Trophoblast cell (in vitro differentiated cells and primary cell): ENCODE results near the gene CCDC93.

ENCODE experiments used
- DNase-seq, 2 donors: peaks; one replicate each; pipeline ENCODE4 v3.0.0-alpha.2; 2016
- H2AFZ ChIP-seq: 2 replicates; pipeline ENCODE4 v1.6.1; 2013; ENCODE audit warnings: low read length, moderate library complexity, mild to moderate bottlenecking; ENCODE audit not compliant: insufficient read depth, poor library complexity
- H2AK5ac ChIP-seq: 2 replicates; pipeline ENCODE4 v1.6.1; 2013; ENCODE audit warnings: mild to moderate bottlenecking, low read length
- H2BK120ac ChIP-seq: 2 replicates; pipeline ENCODE4 v1.6.1; 2013; ENCODE audit warnings: low read length, mild to moderate bottlenecking, moderate library complexity; ENCODE audit not compliant: insufficient read depth, poor library complexity
- H2BK12ac ChIP-seq: 2 replicates; pipeline ENCODE4 v1.6.1; 2013; ENCODE audit warnings: mild to moderate bottlenecking, low read length, moderate library complexity
- H2BK5ac ChIP-seq: 2 replicates; pipeline ENCODE4 v1.6.1; 2013; ENCODE audit warnings: low read length, low read depth, moderate library complexity, mild to moderate bottlenecking; ENCODE audit not compliant: poor library complexity
- H3K14ac ChIP-seq: 2 replicates; pipeline ENCODE4 v1.6.1; 2013; ENCODE audit warnings: mild to moderate bottlenecking, low read length
- H3K18ac ChIP-seq: 2 replicates; pipeline ENCODE4 v1.6.1; 2013; ENCODE audit warnings: mild to moderate bottlenecking, low read length
- H3K23ac ChIP-seq: 2 replicates; pipeline ENCODE4 v1.6.1; 2013; ENCODE audit warnings: low read length
- H3K27ac ChIP-seq: 2 replicates; pipeline ENCODE4 v1.5.1; 2013; ENCODE audit warnings: low read depth, mild to moderate bottlenecking, inconsistent platforms, low read length, moderate library complexity
- H3K27me3 ChIP-seq: 2 replicates; pipeline ENCODE4 v1.6.1; 2013; ENCODE audit warnings: inconsistent platforms, mild to moderate bottlenecking, low read length, moderate library complexity; ENCODE audit not compliant: insufficient read depth
- H3K36me3 ChIP-seq, 2 experiments: 1 replicate in 1 of 2; 2 replicates in 1 of 2; pipeline ENCODE4 v1.6.1; 2013; ENCODE audit warnings: low read length in 2 of 2, mild to moderate bottlenecking in 2 of 2, moderate library complexity in 1 of 2; ENCODE audit not compliant: insufficient read depth in 2 of 2, control insufficient read depth in 1 of 2
- H3K4ac ChIP-seq: 2 replicates; pipeline ENCODE4 v1.6.1; 2013; ENCODE audit warnings: low read depth, mild to moderate bottlenecking, low read length, moderate library complexity
- H3K4me1 ChIP-seq, 2 experiments: 1 replicate in 1 of 2; 2 replicates in 1 of 2; pipeline ENCODE4 v1.6.1; 2013; ENCODE audit warnings: low read length in 2 of 2, mild to moderate bottlenecking in 2 of 2, moderate library complexity in 1 of 2; ENCODE audit not compliant: insufficient read depth in 2 of 2, control insufficient read depth in 1 of 2
- H3K4me2 ChIP-seq: 2 replicates; pipeline ENCODE4 v1.6.1; 2013; ENCODE audit warnings: inconsistent platforms, mild to moderate bottlenecking, low read length, moderate library complexity
- H3K4me3 ChIP-seq: 2 replicates; pipeline ENCODE4 v1.5.1; 2013; ENCODE audit warnings: mild to moderate bottlenecking, low read depth, low read length, inconsistent platforms
- H3K79me1 ChIP-seq: one replicate; pipeline ENCODE4 v1.6.1; 2013; ENCODE audit warnings: low read length
- H3K79me2 ChIP-seq: 2 replicates; pipeline ENCODE4 v1.6.1; 2013; ENCODE audit warnings: low read length, mild to moderate bottlenecking; ENCODE audit not compliant: control insufficient read depth, insufficient read depth, poor library complexity
- H3K9ac ChIP-seq: 2 replicates; pipeline ENCODE4 v1.6.1; 2013; ENCODE audit warnings: mild to moderate bottlenecking, low read length
- H3K9me3 ChIP-seq: 2 replicates; pipeline ENCODE4 v1.6.1; 2013; ENCODE audit warnings: low read depth, mild to moderate bottlenecking, control low read depth, inconsistent platforms, low read length; ENCODE audit not compliant: insufficient read depth
- H4K12ac ChIP-seq: 2 replicates; pipeline ENCODE4 v1.6.1; 2013; ENCODE audit warnings: low read depth, mild to moderate bottlenecking, low read length, moderate library complexity
- H4K8ac ChIP-seq: 2 replicates; pipeline ENCODE4 v1.6.1; 2013; ENCODE audit warnings: low read depth, mild to moderate bottlenecking, low read length, moderate library complexity
- H4K91ac ChIP-seq: one replicate; pipeline ENCODE4 v1.6.1; 2013; ENCODE audit warnings: low read depth, mild to moderate bottlenecking, low read length, moderate library complexity
- WGBS: extraction: QIAGEN DNeasy Blood & Tissue Kit; methylation state at CpG from one replicate; pipeline ENCODE4 v1.1.7; 2013; ENCODE audit warnings: missing lambda C conversion rate; ENCODE audit not compliant: insufficient read length, insufficient coverage; ENCODE audit errors: extremely low coverage; 5-methylcytosine and 5-hydroxymethylcytosine counted together

The CCDC93 gene

DNA sequence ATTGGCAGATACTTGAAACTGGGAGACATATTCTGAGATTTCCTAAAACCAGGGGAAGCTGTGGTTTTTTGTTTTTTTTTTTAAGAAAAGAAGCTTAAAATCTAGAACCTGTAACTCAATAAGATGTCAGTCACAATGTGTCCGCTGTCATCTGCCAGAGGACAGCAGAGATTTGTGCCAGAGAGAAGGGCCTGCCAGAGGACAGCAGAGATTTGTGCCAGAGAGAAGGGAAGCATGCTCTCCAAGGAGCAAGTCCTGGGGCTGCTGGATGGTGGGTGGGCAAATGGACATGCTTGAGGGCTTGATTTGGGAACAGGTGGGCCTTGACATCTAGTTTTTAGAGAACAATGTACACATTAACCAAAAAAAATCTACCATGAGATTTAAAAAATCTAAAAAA is 77.9 kb downstream of the CCDC93 start:
- H3K27me3 ChIP-seq, result no peaks in the 10 kb centered on the region
- no CpG with 5 or more reads among the region's 1 CpG for WGBS
- no peak overlapping the region for H3K9ac ChIP-seq
- no peak overlapping the region for H3K23ac ChIP-seq
- H3K4me1 ChIP-seq, result peaks cover 4% of the 10 kb centered on the region in 2 experiments
- no peak overlapping the region for H3K4me2 ChIP-seq
- no peak overlapping the region for H2BK12ac ChIP-seq
- H2BK120ac ChIP-seq, result no peak overlapping the region
- H4K91ac ChIP-seq, result no peak overlapping the region
- H3K18ac ChIP-seq, result no peak overlapping the region
- DNase-seq, result no peak
- H3K79me1 ChIP-seq, result no peaks in the 10 kb centered on the region
- H3K14ac ChIP-seq, result no peak overlapping the region
- H3K36me3 ChIP-seq, result peaks cover 32 to 63% of the 10 kb centered on the region in 2 experiments
- no peak overlapping the region for H2BK5ac ChIP-seq
- H4K12ac ChIP-seq, result no peak overlapping the region
- no peaks in the 10 kb centered on the region for H3K79me2 ChIP-seq
- H3K4ac ChIP-seq, result no peak overlapping the region
- peaks cover 2% of the 10 kb centered on the region for H3K9me3 ChIP-seq
- H2AK5ac ChIP-seq, result no peak overlapping the region
- no peak overlapping the region for H4K8ac ChIP-seq
- no peak overlapping the region for H2AFZ ChIP-seq
- H3K27ac ChIP-seq, result no peak overlapping the region
- no peak overlapping the region for H3K4me3 ChIP-seq

GRCh38 chr2:117935456-117935855 is 78.4 kb downstream of the CCDC93 start:
- Histone ChIP-seq H3K14ac (no peak overlapping the region), H3K27me3 (no peaks in the 10 kb centered on the region), H4K8ac (no peak overlapping the region), H3K9me3 (peaks cover 2% of the 10 kb centered on the region), H3K4ac (no peak overlapping the region), H4K91ac (no peak overlapping the region), H3K9ac (no peak overlapping the region), H3K23ac (no peak overlapping the region), H2BK120ac (no peak overlapping the region), H2AK5ac (no peak overlapping the region), H3K36me3 (peaks cover 27 to 63% of the 10 kb centered on the region in 2 experiments), H3K4me1 (peaks cover 4% of the 10 kb centered on the region in 2 experiments), H3K27ac (no peak overlapping the region), H2BK5ac (no peak overlapping the region), H2AFZ (no peak overlapping the region), H3K4me2 (no peak overlapping the region), H4K12ac (no peak overlapping the region), H2BK12ac (no peak overlapping the region), H3K18ac (no peak overlapping the region), H3K79me1 (no peaks in the 10 kb centered on the region), H3K79me2 (no peaks in the 10 kb centered on the region), H3K4me3 (no peak overlapping the region)
- WGBS, result no CpG with 5 or more reads among the region's 5 CpGs
- DNase-seq, result no peak

GRCh38 chr2:117933884-117934354 is 80.0 kb downstream of the CCDC93 start:
- no peak overlapping the region for H3K27ac ChIP-seq
- no peak overlapping the region for H3K4me3 ChIP-seq
- H3K36me3 ChIP-seq, result peaks cover 26 to 61% of the 10 kb centered on the region in 2 experiments
- H3K79me1 ChIP-seq, result no peaks in the 10 kb centered on the region
- H4K91ac ChIP-seq, result no peak overlapping the region
- H3K9me3 ChIP-seq, result peaks cover 4% of the 10 kb centered on the region
- no peak overlapping the region for H2BK120ac ChIP-seq
- H3K27me3 ChIP-seq, result no peaks in the 10 kb centered on the region
- no peak overlapping the region for H3K4me2 ChIP-seq
- H3K18ac ChIP-seq, result peak overlapping the region; percentile 41
- no peak overlapping the region for H2AFZ ChIP-seq
- H2AK5ac ChIP-seq, result no peak overlapping the region
- no peak overlapping the region for H3K4ac ChIP-seq
- H4K12ac ChIP-seq, result peak overlapping the region; percentile 78
- H3K9ac ChIP-seq, result no peak overlapping the region
- WGBS, result no CpG with 5 or more reads among the region's 5 CpGs
- no peak overlapping the region for H2BK12ac ChIP-seq
- H3K79me2 ChIP-seq, result no peaks in the 10 kb centered on the region
- H2BK5ac ChIP-seq, result no peak overlapping the region
- peaks cover 4% of the 10 kb centered on the region in 2 experiments for H3K4me1 ChIP-seq
- H4K8ac ChIP-seq, result peak overlapping the region; percentile 23
- H3K14ac ChIP-seq, result peak overlapping the region; percentile 32
- no peak overlapping the region for H3K23ac ChIP-seq
- no peak for DNase-seq

DNA sequence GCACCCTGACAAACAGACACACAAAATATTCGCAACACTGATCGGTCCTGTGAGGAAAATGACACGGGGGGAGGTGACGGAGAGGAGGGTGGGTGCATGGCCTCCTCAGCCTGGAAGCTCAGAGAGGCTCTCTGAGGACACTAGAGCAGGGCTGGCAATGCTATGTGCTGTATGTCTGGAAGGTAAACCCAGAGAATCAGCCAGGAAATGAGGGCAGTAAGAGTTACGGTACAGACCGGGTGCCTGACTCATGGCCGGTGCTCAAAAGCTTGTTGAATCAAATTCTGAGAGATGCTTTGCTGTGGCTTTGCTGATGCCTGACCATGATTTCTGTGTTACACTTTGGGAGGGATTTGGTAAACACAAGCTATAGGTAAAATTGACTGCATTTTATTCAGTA is 81.9 kb downstream of the CCDC93 start:
- no CpG with 5 or more reads among the region's 7 CpGs for WGBS
- no peak overlapping the region for H3K27ac ChIP-seq

More for the DNA sequence above, 81.9 kb downstream of the CCDC93 start:
- H3K4me2 ChIP-seq, result no peak overlapping the region
- H3K36me3 ChIP-seq, result peaks cover 25 to 55% of the 10 kb centered on the region in 2 experiments
- H3K4me3 ChIP-seq, result no peak overlapping the region
- no peak overlapping the region for H2AK5ac ChIP-seq
- no peaks in the 10 kb centered on the region for H3K79me2 ChIP-seq
- H3K14ac ChIP-seq, result no peak overlapping the region
- no peak overlapping the region for H3K18ac ChIP-seq
- H3K4ac ChIP-seq, result no peak overlapping the region
- H2BK120ac ChIP-seq, result no peak overlapping the region
- H2BK5ac ChIP-seq, result no peak overlapping the region
- H3K9me3 ChIP-seq, result peaks cover 4% of the 10 kb centered on the region
- H3K9ac ChIP-seq, result peak overlapping the region; percentile 53
- H2BK12ac ChIP-seq, result no peak overlapping the region
- no peaks in the 10 kb centered on the region for H3K79me1 ChIP-seq
- H3K23ac ChIP-seq, result peak overlapping the region; percentile 21
- H3K4me1 ChIP-seq, result peaks cover 2 to 4% of the 10 kb centered on the region in 2 experiments
- no peak overlapping the region for H4K12ac ChIP-seq
- H4K8ac ChIP-seq, result no peak overlapping the region
- no peak overlapping the region for H4K91ac ChIP-seq
- no peak overlapping the region for H2AFZ ChIP-seq
- peak; percentile 21 to 48 for DNase-seq
- no peaks in the 10 kb centered on the region for H3K27me3 ChIP-seq
